Measurements from ENCODE around the gene CLTC. TPM values are rescaled to one million over a fixed set of nuclear protein-coding genes. Genes with fewer than 3 reads are reported as not detected.
A peak's percentile ranks its signal among the peaks of the same experiment; 100 is the strongest.

Gene CLTC
- total and polyA plus RNA-seq, 2 donors from 2014 or later, result 213 to 259 TPM

DNA sequence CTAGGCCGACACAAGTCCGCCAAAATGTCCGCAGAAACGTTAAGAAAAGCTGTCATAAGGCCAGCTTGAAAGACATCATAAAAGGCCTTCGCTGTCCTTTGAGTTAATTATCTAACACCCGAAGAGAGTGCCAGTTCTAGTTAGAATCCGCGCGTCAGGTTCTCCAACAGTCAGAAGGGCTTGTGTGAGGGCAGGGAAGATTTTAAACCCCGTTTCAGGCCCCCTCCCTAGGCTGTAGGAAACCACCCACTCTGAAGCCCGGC lies 729 bp upstream of the CLTC start:
- intact Hi-C loops (cut with DNase I), result no loop called here
- Histone ChIP-seq H3K4me1 (ENCODE audit: control insufficient read depth in 2 of 3, insufficient read depth in 2 of 3, low read depth in 1 of 3, low read length in 3 of 3) (peaks cover 8 to 36% (median 11%) of the 10 kb centered on the region in 3 donors), H3K4me3 (ENCODE audit: low read length in 3 of 3) (peak overlapping the region; percentile 63 to 99 (median 67)), H3K36me3 (ENCODE audit: control insufficient read depth in 2 of 3, insufficient read depth in 3 of 3, low read length in 3 of 3) (no peaks in the 10 kb centered on the region), H3K27me3 (ENCODE audit: control insufficient read depth, insufficient read depth, low read length) (no peaks in the 10 kb centered on the region), H3K9me3 (ENCODE audit: control insufficient read depth in 2 of 3, insufficient read depth in 1 of 3, low read length in 3 of 3) (no peaks in the 10 kb centered on the region), H3K27ac (ENCODE audit: low read depth in 2 of 2, low read length in 2 of 2) (peak overlapping the region; percentile 99), H3K9ac (ENCODE audit: low read length in 3 of 3) (peak overlapping the region; percentile 69 to 96 (median 72))
- no peak for FAIRE-seq
- DNase-seq, result no peak
- TF ChIP-seq, protein P1, sequence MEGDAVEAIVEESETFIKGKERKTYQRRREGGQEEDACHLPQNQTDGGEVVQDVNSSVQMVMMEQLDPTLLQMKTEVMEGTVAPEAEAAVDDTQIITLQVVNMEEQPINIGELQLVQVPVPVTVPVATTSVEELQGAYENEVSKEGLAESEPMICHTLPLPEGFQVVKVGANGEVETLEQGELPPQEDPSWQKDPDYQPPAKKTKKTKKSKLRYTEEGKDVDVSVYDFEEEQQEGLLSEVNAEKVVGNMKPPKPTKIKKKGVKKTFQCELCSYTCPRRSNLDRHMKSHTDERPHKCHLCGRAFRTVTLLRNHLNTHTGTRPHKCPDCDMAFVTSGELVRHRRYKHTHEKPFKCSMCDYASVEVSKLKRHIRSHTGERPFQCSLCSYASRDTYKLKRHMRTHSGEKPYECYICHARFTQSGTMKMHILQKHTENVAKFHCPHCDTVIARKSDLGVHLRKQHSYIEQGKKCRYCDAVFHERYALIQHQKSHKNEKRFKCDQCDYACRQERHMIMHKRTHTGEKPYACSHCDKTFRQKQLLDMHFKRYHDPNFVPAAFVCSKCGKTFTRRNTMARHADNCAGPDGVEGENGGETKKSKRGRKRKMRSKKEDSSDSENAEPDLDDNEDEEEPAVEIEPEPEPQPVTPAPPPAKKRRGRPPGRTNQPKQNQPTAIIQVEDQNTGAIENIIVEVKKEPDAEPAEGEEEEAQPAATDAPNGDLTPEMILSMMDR (IDR thresholded peaks at IDR 0.05; ENCODE audit: borderline replicate concordance, extremely low read depth, insufficient read depth), result no peak

DNA sequence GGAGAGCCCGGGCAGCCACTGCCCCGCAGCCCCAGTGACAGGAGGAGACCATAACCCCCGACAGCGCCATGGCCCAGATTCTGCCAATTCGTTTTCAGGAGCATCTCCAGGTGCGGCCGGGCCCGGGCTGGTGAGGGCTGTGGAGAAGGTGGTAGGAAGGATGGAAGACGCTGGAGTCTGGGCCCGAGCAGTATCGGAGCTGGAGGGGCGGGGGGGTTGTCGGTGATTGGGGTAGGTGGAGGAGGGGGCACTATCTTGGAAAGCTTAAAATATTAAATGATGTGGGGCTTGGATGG lies 317 bp downstream of the CLTC start:
- no peak for FAIRE-seq
- TF ChIP-seq, protein P1 (IDR thresholded peaks at IDR 0.05; ENCODE audit: borderline replicate concordance, extremely low read depth, insufficient read depth), result no peak
- Histone ChIP-seq H3K9me3 (ENCODE audit: control insufficient read depth in 2 of 3, insufficient read depth in 1 of 3, low read length in 3 of 3) (no peaks in the 10 kb centered on the region), H3K4me1 (ENCODE audit: control insufficient read depth in 2 of 3, insufficient read depth in 2 of 3, low read depth in 1 of 3, low read length in 3 of 3) (peaks cover 11 to 38% (median 11%) of the 10 kb centered on the region in 3 donors), H3K27ac (ENCODE audit: low read depth in 2 of 2, low read length in 2 of 2) (peak overlapping the region; percentile 99), H3K36me3 (ENCODE audit: control insufficient read depth in 2 of 3, insufficient read depth in 3 of 3, low read length in 3 of 3) (no peaks in the 10 kb centered on the region), H3K9ac (ENCODE audit: low read length in 3 of 3) (peak overlapping the region; percentile 69 to 85 (median 72)), H3K27me3 (ENCODE audit: control insufficient read depth, insufficient read depth, low read length) (no peaks in the 10 kb centered on the region), H3K4me3 (ENCODE audit: low read length in 3 of 3) (peak overlapping the region; percentile 63 to 99 (median 67))
- DNase-seq, result no peak
- intact Hi-C loops (cut with DNase I), result no loop called here

GRCh38 chr17:59620518-59621259 lies 994 bp downstream of the CLTC start:
- FAIRE-seq, result no peak
- peak overlapping the region; percentile 63 to 99 (median 67) for H3K4me3 ChIP-seq (ENCODE audit: low read length in 3 of 3)
- H3K9ac ChIP-seq (ENCODE audit: low read length in 3 of 3), result peak overlapping the region; percentile 69 to 85 (median 78)
- intact Hi-C loops (cut with DNase I), result no loop called here
- no peaks in the 10 kb centered on the region for H3K27me3 ChIP-seq (ENCODE audit: control insufficient read depth, insufficient read depth, low read length)
- DNase-seq, result peak; percentile 14 to 62 (median 57)
- no peaks in the 10 kb centered on the region for H3K9me3 ChIP-seq (ENCODE audit: control insufficient read depth in 2 of 3, insufficient read depth in 1 of 3, low read length in 3 of 3)
- H3K27ac ChIP-seq (ENCODE audit: low read depth in 2 of 2, low read length in 2 of 2), result peak overlapping the region; percentile 99
- no peaks in the 10 kb centered on the region for H3K36me3 ChIP-seq (ENCODE audit: control insufficient read depth in 2 of 3, insufficient read depth in 3 of 3, low read length in 3 of 3)
- H3K4me1 ChIP-seq (ENCODE audit: control insufficient read depth in 2 of 3, insufficient read depth in 2 of 3, low read depth in 1 of 3, low read length in 3 of 3), result peaks cover 11 to 41% (median 14%) of the 10 kb centered on the region in 3 donors
- TF ChIP-seq, protein P1 (IDR thresholded peaks at IDR 0.05; ENCODE audit: borderline replicate concordance, extremely low read depth, insufficient read depth), result no peak

GRCh38 chr17:59621771-59622170 lies 2.1 kb downstream of the CLTC start:
- Histone ChIP-seq H3K9ac (ENCODE audit: low read length in 3 of 3) (peak overlapping the region in 2 of 3 donors; percentile 34 to 75), H3K36me3 (ENCODE audit: control insufficient read depth in 2 of 3, insufficient read depth in 3 of 3, low read length in 3 of 3) (no peaks in the 10 kb centered on the region), H3K9me3 (ENCODE audit: control insufficient read depth in 2 of 3, insufficient read depth in 1 of 3, low read length in 3 of 3) (no peaks in the 10 kb centered on the region), H3K4me3 (ENCODE audit: low read length in 3 of 3) (peak overlapping the region in 2 of 3 donors; percentile 63 to 67), H3K4me1 (ENCODE audit: control insufficient read depth in 2 of 3, insufficient read depth in 2 of 3, low read depth in 1 of 3, low read length in 3 of 3) (peaks cover 11 to 50% (median 20%) of the 10 kb centered on the region in 3 donors), H3K27ac (ENCODE audit: low read depth in 2 of 2, low read length in 2 of 2) (no peak overlapping the region), H3K27me3 (ENCODE audit: control insufficient read depth, insufficient read depth, low read length) (no peaks in the 10 kb centered on the region)
- intact Hi-C loops (cut with DNase I), result no loop called here
- FAIRE-seq (no peak), DNase-seq (no peak)
- TF ChIP-seq, protein P1 (IDR thresholded peaks at IDR 0.05; ENCODE audit: borderline replicate concordance, extremely low read depth, insufficient read depth), result no peak
